ENCODE measurements around the gene GOLPH3.

The GOLPH3 gene

DNA sequence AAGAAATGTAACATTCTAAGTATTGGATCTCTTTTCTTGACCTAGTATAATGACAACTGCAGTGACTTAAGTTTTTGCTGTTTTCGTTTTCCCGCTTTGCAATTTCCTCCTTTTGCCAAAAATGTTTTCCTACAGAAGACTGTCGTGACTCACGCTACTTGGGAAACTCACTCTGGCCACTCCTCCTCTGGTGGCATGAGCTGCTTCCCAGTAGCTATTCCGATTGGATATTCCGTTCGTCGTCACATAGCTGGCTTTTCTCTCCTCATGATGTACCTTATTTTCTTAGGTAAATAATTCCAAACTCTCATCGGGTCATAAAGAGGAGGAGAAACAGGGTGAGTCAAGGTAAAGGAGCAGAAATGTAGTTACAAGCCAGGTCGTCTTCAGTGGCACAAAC is 64.9 kb downstream of the GOLPH3 start:
- DNase-seq (ENCODE audit: low spot score) (no peak), ATAC-seq (ENCODE audit: low read depth) (no peak)
- TF ChIP-seq, protein P1, sequence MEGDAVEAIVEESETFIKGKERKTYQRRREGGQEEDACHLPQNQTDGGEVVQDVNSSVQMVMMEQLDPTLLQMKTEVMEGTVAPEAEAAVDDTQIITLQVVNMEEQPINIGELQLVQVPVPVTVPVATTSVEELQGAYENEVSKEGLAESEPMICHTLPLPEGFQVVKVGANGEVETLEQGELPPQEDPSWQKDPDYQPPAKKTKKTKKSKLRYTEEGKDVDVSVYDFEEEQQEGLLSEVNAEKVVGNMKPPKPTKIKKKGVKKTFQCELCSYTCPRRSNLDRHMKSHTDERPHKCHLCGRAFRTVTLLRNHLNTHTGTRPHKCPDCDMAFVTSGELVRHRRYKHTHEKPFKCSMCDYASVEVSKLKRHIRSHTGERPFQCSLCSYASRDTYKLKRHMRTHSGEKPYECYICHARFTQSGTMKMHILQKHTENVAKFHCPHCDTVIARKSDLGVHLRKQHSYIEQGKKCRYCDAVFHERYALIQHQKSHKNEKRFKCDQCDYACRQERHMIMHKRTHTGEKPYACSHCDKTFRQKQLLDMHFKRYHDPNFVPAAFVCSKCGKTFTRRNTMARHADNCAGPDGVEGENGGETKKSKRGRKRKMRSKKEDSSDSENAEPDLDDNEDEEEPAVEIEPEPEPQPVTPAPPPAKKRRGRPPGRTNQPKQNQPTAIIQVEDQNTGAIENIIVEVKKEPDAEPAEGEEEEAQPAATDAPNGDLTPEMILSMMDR (IDR thresholded peaks at IDR 0.05; ENCODE audit: poor library complexity, severe bottlenecking), result no peak
- no peaks in the 10 kb centered on the region for H3K9me3 ChIP-seq (ENCODE audit: severe bottlenecking)
- H3K4me3 ChIP-seq (ENCODE audit: severe bottlenecking), result no peak overlapping the region
- H3K27me3 ChIP-seq (ENCODE audit: insufficient read depth, poor library complexity, severe bottlenecking), result no peaks in the 10 kb centered on the region
- H3K36me3 ChIP-seq (ENCODE audit: low read depth), result peaks cover 92% of the 10 kb centered on the region
- no peaks in the 10 kb centered on the region for H3K4me1 ChIP-seq (ENCODE audit: insufficient read depth, poor library complexity, severe bottlenecking)
- no peak overlapping the region for H3K27ac ChIP-seq (ENCODE audit: poor library complexity, severe bottlenecking)

- ATAC-seq (ENCODE audit: low read depth) (no peak), DNase-seq (ENCODE audit: low spot score) (no peak)
- no peaks in the 10 kb centered on the region for H3K4me1 ChIP-seq (ENCODE audit: insufficient read depth, poor library complexity, severe bottlenecking)
- H3K27ac ChIP-seq (ENCODE audit: poor library complexity, severe bottlenecking), result no peak overlapping the region
- H3K4me3 ChIP-seq (ENCODE audit: severe bottlenecking), result no peak overlapping the region
- no peaks in the 10 kb centered on the region for H3K9me3 ChIP-seq (ENCODE audit: severe bottlenecking)
- H3K27me3 ChIP-seq (ENCODE audit: insufficient read depth, poor library complexity, severe bottlenecking), result no peaks in the 10 kb centered on the region
- peaks cover 92% of the 10 kb centered on the region for H3K36me3 ChIP-seq (ENCODE audit: low read depth)
- TF ChIP-seq, protein P1 (IDR thresholded peaks at IDR 0.05; ENCODE audit: poor library complexity, severe bottlenecking), result no peak
Observed at GRCh38 chr5:32108167-32108566, 66.0 kb downstream of the GOLPH3 start.

DNA sequence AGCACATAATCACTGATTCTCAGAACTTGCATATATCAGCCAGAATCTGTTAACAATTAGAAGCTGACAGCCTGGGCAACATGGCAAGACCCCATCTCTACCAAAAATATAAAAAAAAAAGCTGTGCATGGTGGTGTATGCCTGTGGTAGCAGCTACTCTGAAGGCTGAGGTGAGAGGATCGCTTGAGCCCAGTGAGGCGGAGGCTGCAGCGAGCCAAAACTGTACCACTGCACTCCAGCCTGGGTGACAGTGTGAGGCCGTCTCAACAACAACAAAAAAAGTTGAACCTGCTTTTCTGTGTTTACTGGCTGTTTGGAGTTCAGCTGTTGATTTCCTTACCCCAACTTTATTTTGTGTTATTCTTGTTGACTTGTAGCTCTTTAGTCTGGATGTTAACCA is 66.8 kb downstream of the GOLPH3 start:
- Histone ChIP-seq H3K36me3 (ENCODE audit: low read depth) (peaks cover 90% of the 10 kb centered on the region), H3K27me3 (ENCODE audit: insufficient read depth, poor library complexity, severe bottlenecking) (no peaks in the 10 kb centered on the region), H3K9me3 (ENCODE audit: severe bottlenecking) (no peaks in the 10 kb centered on the region), H3K27ac (ENCODE audit: poor library complexity, severe bottlenecking) (no peak overlapping the region), H3K4me3 (ENCODE audit: severe bottlenecking) (no peak overlapping the region), H3K4me1 (ENCODE audit: insufficient read depth, poor library complexity, severe bottlenecking) (no peaks in the 10 kb centered on the region)
- DNase-seq (ENCODE audit: low spot score) (no peak), ATAC-seq (ENCODE audit: low read depth) (no peak)
- TF ChIP-seq, protein P1 (IDR thresholded peaks at IDR 0.05; ENCODE audit: poor library complexity, severe bottlenecking), result no peak

DNA sequence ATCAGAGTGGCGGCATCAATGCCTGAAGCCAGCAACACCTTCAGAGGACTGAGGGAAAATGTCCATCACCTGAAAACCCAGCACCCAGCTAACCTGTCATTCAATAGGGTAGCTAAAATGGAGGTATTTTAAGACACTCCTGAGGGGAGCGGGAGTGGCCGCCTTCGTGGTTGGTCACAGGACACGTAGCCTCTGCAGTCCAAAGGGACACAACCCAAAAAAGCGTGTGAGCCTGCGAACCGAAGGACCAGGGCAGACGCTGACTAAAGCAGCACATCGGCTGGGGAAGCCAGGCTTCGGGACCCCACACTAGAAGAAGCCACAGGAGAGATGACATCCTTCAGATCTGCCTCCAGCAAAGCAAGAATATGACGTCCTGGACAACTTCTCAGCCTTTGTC is 70.6 kb downstream of the GOLPH3 start:
- Histone ChIP-seq H3K4me3 (ENCODE audit: severe bottlenecking) (no peak overlapping the region), H3K27ac (ENCODE audit: poor library complexity, severe bottlenecking) (no peak overlapping the region), H3K4me1 (ENCODE audit: insufficient read depth, poor library complexity, severe bottlenecking) (no peaks in the 10 kb centered on the region), H3K9me3 (ENCODE audit: severe bottlenecking) (no peaks in the 10 kb centered on the region), H3K36me3 (ENCODE audit: low read depth) (peaks cover 84% of the 10 kb centered on the region), H3K27me3 (ENCODE audit: insufficient read depth, poor library complexity, severe bottlenecking) (no peaks in the 10 kb centered on the region)
- no peak for DNase-seq (ENCODE audit: low spot score)
- ATAC-seq (ENCODE audit: low read depth), result no peak
- TF ChIP-seq, protein P1 (IDR thresholded peaks at IDR 0.05; ENCODE audit: poor library complexity, severe bottlenecking), result no peak

- ATAC-seq (ENCODE audit: low read depth) (no peak), DNase-seq (ENCODE audit: low spot score) (no peak)
- H3K9me3 ChIP-seq (ENCODE audit: severe bottlenecking), result no peaks in the 10 kb centered on the region
- H3K4me3 ChIP-seq (ENCODE audit: severe bottlenecking), result no peak overlapping the region
- peaks cover 83% of the 10 kb centered on the region for H3K36me3 ChIP-seq (ENCODE audit: low read depth)
- TF ChIP-seq, protein P1 (IDR thresholded peaks at IDR 0.05; ENCODE audit: poor library complexity, severe bottlenecking), result no peak
- H3K4me1 ChIP-seq (ENCODE audit: insufficient read depth, poor library complexity, severe bottlenecking), result no peaks in the 10 kb centered on the region
- no peaks in the 10 kb centered on the region for H3K27me3 ChIP-seq (ENCODE audit: insufficient read depth, poor library complexity, severe bottlenecking)
- no peak overlapping the region for H3K27ac ChIP-seq (ENCODE audit: poor library complexity, severe bottlenecking)
Observed at GRCh38 chr5:32102254-32102986, 71.7 kb downstream of the GOLPH3 start.
